Ramos (cell line): ENCODE measurements around the gene MT2A.
"Not testable (repeated sequence)": the region's sequence is repeated elsewhere in the genome, so short reads cannot be mapped to it uniquely, and the experiment has no call there.

Experiments used
- in situ Hi-C: fragments of 300-500 bp; cut with MboI; formaldehyde crosslinking; loops from one replicate; pipeline ENCODE4 v1.14.3; 2022; ENCODE audit warnings: low sequenced_read_pairs; ENCODE audit not compliant: unreplicated experiment

Gene MT2A

GRCh38 chr16:56617212-56618085, 9.1 kb downstream of the MT2A start:
- in situ Hi-C loops: no loop called here

GRCh38 chr16:56618138-56618537, 9.8 kb downstream of the MT2A start:
- in situ Hi-C loops: no loop called here

GRCh38 chr16:56620339-56620897, 12.0 kb downstream of the MT2A start:
- in situ Hi-C loops: no loop called here

- in situ Hi-C loops: not testable (repeated sequence)
These were observed 13.5 kb downstream of the MT2A start for GRCh38 chr16:56621665-56622445.

GRCh38 chr16:56623184-56623583, 14.8 kb downstream of the MT2A start:
- in situ Hi-C loops: not testable (repeated sequence)

DNA sequence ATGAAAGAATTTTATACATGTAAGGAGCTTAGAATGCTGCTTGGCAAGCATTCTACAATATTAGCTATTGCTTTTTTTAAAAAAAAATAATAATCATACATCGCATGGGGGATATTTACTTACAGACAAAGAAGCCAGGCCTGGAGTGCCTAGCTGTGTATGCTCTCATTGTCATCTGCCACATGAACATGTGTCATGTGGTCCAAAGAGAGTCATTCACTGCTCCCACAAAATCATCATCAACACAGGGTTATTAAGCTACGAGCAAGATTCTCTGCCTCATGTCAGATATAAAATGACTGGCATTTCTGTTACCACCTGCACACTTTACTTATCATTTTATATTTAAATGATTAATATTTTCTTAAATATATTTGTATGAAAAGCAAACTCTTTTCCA, 15.3 kb downstream of the MT2A start:
- in situ Hi-C loops: no loop called here

DNA sequence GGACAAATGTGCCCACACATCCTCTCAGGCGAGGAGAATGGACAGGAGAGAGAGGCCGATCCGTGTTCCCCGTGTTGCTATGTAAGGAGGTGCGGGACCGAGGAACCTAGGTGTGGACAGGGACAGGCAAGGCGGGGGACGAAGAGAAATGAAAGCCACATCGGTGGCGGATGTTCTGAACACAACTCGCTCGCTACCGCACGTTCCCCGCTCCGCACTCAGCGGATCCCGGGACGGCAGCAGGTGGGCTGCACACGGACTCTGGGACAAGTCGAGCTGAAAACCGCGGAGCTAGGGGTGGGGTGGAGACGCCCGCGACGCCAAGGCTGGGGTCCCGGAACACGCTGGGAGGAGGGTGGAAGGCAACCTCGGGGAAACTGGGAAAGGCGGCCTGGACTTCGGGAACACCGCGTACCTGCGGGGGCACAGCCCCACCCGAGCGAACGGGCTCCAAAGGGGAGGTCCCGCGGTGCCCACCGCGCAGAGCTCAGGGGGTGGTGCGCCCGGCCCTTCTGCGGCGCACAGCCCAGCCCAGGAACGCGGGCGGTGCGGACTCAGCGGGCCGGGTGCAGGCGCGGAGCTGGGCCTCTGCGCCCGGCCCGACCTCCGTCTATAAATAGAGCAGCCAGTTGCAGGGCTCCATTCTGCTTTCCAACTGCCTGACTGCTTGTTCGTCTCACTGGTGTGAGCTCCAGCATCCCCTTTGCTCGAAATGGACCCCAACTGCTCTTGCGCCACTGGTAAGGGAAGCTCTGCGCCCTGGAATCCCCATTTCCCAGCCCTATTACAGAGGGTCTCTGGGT, 17.0 kb downstream of the MT2A start, which contains the start of gene MT1E:
Gene MT1E (plus strand): TSS at position 642 of the 803 bp plus-strand sequence. CDS start 71 bp downstream, at position 713.
- in situ Hi-C loops: no loop called here

DNA sequence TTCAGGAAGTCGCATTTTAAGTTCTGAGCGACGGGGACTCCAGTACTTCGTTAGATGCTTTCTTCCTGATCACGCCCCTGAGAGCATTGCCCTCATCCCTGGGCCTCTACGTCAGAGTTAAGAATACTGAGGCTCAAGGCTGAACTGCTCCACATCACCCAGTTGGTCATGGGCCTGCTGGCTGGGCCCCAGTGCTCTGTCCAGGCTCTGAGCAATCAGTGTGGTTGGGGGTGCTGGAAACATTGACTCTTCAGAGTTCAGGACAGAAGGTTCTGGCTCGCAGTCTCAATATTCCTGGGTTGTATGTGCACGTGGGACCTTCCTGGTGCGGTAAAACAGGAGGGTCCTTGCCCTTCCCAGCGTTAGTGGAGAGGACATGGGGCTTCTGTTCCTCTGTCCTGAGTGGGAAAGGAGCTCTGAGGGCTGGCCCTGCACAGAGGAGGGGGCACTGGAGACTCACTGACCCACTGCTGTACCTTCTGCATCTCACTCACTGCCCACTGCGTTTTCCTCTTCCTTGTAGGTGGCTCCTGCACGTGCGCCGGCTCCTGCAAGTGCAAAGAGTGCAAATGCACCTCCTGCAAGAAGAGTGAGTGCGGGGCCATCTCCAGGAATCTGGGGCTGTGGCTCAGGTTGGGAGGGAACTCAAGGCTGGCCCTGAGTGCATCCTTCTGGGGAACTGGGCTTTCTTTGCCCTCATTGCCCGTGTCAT, 17.7 kb downstream of the MT2A start:
- in situ Hi-C loops: no loop called here

- in situ Hi-C loops: no loop called here
These were observed 18.3 kb downstream of the MT2A start for GRCh38 chr16:56626685-56627084.

DNA sequence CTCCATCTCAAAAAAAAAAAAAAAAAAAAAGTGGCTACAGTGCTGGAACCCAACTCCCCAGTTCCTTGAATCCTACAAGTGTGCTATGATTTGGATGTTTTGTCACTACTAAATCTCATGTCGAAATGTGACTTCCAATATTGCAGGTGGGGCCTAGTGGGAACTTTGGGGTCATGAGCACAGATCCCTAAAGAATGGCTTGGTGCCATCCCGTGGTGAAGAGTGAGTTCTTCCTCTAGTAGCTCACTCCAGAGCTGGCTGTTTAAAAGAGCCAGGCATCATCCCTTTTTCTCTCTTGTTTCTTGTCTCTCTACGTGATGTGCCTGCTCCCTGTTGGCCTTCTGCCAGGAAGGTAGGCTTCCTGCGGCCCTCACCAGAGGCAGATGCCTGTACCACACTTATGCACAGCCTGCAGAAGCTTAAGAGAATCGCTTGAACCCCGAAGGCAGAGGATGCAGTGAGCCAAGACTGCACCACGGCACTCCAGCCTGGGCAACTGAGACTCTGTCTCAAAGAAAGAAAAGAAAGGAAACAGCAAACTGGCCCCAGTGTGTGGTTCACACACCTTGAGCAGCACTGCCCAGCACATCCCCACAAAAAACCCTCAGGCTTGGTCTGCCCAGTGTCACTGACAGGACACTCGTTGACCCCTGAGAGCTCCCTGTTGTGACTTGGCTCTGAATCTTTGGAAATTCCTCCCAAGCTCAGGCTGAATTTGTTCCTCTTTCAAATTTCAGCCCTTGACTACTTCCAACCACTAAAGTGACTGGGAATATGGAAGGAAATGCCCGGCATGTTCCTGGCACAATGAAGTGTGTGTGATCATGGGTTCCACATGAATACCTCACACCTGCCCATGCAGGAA, 20.3 kb downstream of the MT2A start:
- in situ Hi-C loops: no loop called here

DNA sequence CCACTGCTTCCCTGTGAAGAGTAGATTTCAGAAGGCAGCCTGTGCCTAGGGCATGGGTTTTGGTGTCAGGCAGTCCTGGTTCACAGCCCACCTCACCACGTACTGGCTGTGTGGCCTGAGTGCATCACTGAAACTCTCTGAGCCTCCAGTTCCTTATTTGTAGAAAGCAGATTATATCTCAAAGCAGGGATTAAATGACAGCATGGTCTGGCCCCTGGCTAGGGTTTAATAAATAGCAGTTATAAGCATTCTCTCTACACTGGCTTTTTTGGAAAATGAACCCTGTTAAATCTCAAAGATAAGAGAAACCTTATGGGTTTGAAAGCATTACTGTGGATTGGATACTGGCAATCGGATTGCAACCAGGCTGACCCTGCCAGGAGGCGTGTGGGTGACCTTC, 21.1 kb downstream of the MT2A start:
- in situ Hi-C loops: no loop called here

DNA sequence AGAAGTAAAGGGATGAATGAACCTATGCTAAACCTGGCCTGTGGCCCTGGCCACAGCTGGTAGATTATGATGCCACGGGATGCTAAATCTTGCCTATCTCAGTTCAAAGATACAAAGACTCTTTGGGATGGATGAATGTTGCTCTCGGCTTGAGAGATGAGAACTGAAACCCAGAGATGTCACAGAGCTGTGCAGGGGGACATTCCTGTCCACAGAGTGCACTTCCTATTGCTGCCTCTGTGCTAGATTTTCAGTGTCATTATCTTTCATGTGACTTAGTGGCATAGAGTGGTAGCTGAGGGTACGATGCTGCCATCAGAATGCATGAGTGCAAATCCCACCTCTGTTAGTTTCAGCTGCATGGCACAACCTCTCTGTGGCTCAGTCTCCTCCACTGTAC, 21.8 kb downstream of the MT2A start:
- in situ Hi-C loops: no loop called here

- in situ Hi-C loops: no loop called here
These were observed 22.8 kb downstream of the MT2A start for GRCh38 chr16:56631197-56631596.

DNA sequence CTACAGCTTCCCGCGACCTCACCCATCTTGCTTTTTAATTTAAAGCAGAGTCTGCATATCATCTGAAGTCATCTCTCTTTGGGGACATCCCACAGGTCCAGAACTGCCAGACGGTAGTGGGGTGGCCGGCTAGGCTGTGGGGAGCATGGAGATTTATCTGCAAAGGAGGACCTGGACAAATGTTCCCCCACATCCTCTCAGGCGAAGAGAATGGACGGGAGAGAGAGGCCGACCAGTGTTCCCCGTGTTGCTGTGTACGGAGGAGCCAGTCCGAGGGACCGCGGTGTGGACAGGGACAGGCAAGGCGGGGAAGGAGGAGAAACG, 23.4 kb downstream of the MT2A start:
- in situ Hi-C loops: no loop called here

DNA sequence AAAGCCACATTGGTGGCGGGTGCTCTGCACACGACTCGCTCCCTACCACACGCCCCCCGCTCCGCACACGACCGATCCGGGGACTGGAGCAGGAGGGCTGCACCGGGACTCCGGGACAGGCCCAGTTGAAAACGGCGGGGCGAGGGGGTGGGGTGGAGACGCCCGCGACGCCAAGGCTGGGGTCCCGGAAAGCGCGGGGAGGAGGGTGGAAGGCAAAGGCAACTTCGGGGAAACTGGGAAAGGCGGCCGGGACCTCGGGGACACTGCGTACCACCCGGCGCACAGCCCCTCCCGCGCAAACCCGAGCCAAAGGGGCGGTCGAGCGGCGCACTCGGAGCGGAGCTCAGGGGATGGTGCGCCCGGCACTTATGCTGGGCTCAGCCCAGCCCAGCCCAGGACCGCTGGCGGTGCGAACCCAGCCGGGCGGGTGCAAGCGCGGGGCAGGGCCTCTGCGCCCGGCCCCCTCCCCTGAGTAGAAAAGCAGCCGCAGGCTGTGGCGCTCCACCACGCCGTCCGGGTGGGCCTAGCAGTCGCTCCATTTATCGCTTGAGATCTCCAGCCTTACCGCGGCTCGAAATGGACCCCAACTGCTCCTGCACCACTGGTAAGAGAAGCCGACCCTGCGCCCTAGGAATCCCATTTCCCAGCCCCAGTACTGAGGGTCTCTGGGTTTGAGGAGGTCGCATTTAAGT, 23.9 kb downstream of the MT2A start, which contains the start of gene MT1M:
Gene MT1M (plus strand): TSS at position 504 of the 692 bp plus-strand sequence. CDS start 73 bp downstream, at position 577.
- in situ Hi-C loops: no loop called here

DNA sequence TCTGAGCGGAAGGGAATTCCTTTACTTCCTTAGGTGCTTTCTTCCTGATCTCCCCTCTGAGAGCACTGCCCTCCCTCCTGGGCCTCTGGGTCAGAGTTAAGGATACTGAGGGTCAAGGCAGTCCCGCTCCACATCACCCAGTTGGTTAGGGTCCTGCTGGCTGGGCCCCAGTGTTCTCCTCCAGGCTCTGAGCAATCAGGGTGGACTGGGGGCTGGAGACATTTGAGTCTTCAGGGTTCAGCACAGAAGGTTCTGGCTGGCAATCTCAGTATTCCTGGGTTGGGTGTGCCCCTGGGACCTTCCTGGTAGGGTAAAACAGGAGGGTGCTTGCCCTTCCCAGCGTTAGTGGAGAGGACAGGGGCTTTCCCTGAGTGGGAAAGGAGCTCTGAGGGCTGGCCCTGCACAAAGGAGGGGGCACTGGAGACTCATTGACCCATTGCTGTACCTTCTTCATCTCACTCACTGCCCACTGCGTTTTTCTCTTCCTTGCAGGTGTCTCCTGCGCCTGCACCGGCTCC, 24.5 kb downstream of the MT2A start:
- in situ Hi-C loops: no loop called here

GRCh38 chr16:56633535-56633934, 25.2 kb downstream of the MT2A start:
- in situ Hi-C loops: no loop called here
